Activated CD8-positive, alpha-beta T cell treated with anti-CD3 and anti-CD28 coated beads for 36 hours (primary cell): ENCODE results near the gene UMAD1. TPM values are rescaled to one million over a fixed set of nuclear protein-coding genes. Genes with fewer than 3 reads are reported as not detected.
"Not testable (repeated sequence)": the region's sequence is repeated elsewhere in the genome, so short reads cannot be mapped to it uniquely, and the experiment has no call there.

ENCODE experiments used
- ATAC-seq: fragments of 200-7000 bp; cut with Tn5 transposase; one replicate; pipeline ENCODE4 v1.10.0; 2021; ENCODE audit warnings: mild to moderate bottlenecking, moderate library complexity
- CTCF ChIA-PET: fragments of 350-600 bp; sonication (Branson Sonifier 250); formaldehyde crosslinking; loops from one replicate; lab custom pipeline; 2021; ENCODE audit warnings: antibody characterized with exemption; lab: Charles Lee
- POLR2A ChIA-PET: fragments of 350-600 bp; sonication (Branson Sonifier 250); formaldehyde crosslinking; loops from one replicate; lab custom pipeline; 2021; ENCODE audit warnings: antibody characterized with exemption; lab: Charles Lee
- DNase-seq: peaks from one replicate; pipeline ENCODE4 v3.0.0-alpha.2; 2020
- H3K27ac Mint-ChIP-seq: one replicate; pipeline ENCODE4 v1.8.0; 2021; ENCODE audit warnings: mild to moderate bottlenecking, mixed read lengths
- H3K27me3 Mint-ChIP-seq: one replicate; pipeline ENCODE4 v1.8.0; 2021; ENCODE audit warnings: mixed read lengths
- H3K36me3 Mint-ChIP-seq: one replicate; pipeline ENCODE4 v1.8.0; 2021; ENCODE audit warnings: low read depth, mixed read lengths
- H3K4me1 Mint-ChIP-seq: one replicate; pipeline ENCODE4 v1.8.0; 2021; ENCODE audit warnings: low read depth, mixed read lengths
- H3K4me3 Mint-ChIP-seq: one replicate; pipeline ENCODE4 v1.8.0; 2021; ENCODE audit warnings: mild to moderate bottlenecking, moderate library complexity, mixed read lengths
- H3K9me3 Mint-ChIP-seq: one replicate; pipeline ENCODE4 v1.8.0; 2021; ENCODE audit warnings: mixed read lengths
- CTCF ChIP-seq: fragments of 200-600 bp; IDR thresholded peaks from one replicate; pipeline ENCODE4 v1.8.0; 2022; ENCODE audit warnings: antibody characterized with exemption, mild to moderate bottlenecking
- intact Hi-C: fragments of 100-400 bp; cut with micrococcal nuclease; formaldehyde crosslinking; loops from one replicate; pipeline ENCODE4 v1.10.0; 2022
- total RNA-seq, 2 experiments: library from RNA; stranded (reverse); gene quantifications; one replicate each; pipeline ENCODE4 v1.2.3, GENCODE V29; 2021

The UMAD1 gene
- total RNA-seq, 2 experiments from 2014 or later: 10.1 to 11.1 TPM

- H3K4me3 Mint-ChIP-seq: no peak overlapping the region
- H3K9me3 Mint-ChIP-seq: peaks cover 4% of the 10 kb centered on the region
- H3K36me3 Mint-ChIP-seq: peaks cover 15% of the 10 kb centered on the region
- no peaks in the 10 kb centered on the region for H3K27me3 Mint-ChIP-seq
- ChIA-PET CTCF (no interaction called here), POLR2A (no interaction called here)
- intact Hi-C loops: no loop called here
- ATAC-seq (no peak), DNase-seq (no peak)
- TF ChIP-seq CTCF: no peak
- peaks cover 28% of the 10 kb centered on the region for H3K4me1 Mint-ChIP-seq
- H3K27ac Mint-ChIP-seq: no peak overlapping the region
Observed at GRCh38 chr7:7819442-7820247, 179.1 kb downstream of the UMAD1 start.

GRCh38 chr7:7820409-7820808 is 179.9 kb downstream of the UMAD1 start:
- H3K4me3 Mint-ChIP-seq: no peak overlapping the region
- CTCF ChIA-PET: no interaction called here
- POLR2A ChIA-PET: no interaction called here
- H3K27ac Mint-ChIP-seq: no peak overlapping the region
- H3K4me1 Mint-ChIP-seq: peaks cover 25% of the 10 kb centered on the region
- ATAC-seq: no peak
- H3K9me3 Mint-ChIP-seq: peaks cover 9% of the 10 kb centered on the region
- H3K36me3 Mint-ChIP-seq: peaks cover 19% of the 10 kb centered on the region
- no peak for TF ChIP-seq CTCF
- no peak for DNase-seq
- intact Hi-C loops: no loop called here
- no peaks in the 10 kb centered on the region for H3K27me3 Mint-ChIP-seq

GRCh38 chr7:7820939-7821338 is 180.4 kb downstream of the UMAD1 start:
- Mint-ChIP-seq H3K27me3 (no peaks in the 10 kb centered on the region), H3K9me3 (peaks cover 9% of the 10 kb centered on the region), H3K36me3 (peaks cover 20% of the 10 kb centered on the region), H3K4me3 (no peak overlapping the region), H3K4me1 (peaks cover 19% of the 10 kb centered on the region), H3K27ac (no peak overlapping the region)
- ATAC-seq (no peak), DNase-seq (no peak)
- no peak for TF ChIP-seq CTCF
- POLR2A ChIA-PET: no interaction called here
- intact Hi-C loops: no loop called here
- CTCF ChIA-PET: interaction anchor here (1.6 kb wide), 1 partner anchor 19 kb away, joined by 4 read pairs; no protein-coding TSS in a partner anchor

GRCh38 chr7:7821517-7821916 is 181.0 kb downstream of the UMAD1 start:
- ATAC-seq: no peak
- ChIA-PET POLR2A (no interaction called here), CTCF (interaction anchor here (1.6 kb wide), 1 partner anchor 19 kb away, joined by 4 read pairs; no protein-coding TSS in a partner anchor)
- H3K9me3 Mint-ChIP-seq: peaks cover 9% of the 10 kb centered on the region
- H3K27me3 Mint-ChIP-seq: no peaks in the 10 kb centered on the region
- peaks cover 22% of the 10 kb centered on the region for H3K36me3 Mint-ChIP-seq
- H3K4me1 Mint-ChIP-seq: peaks cover 14% of the 10 kb centered on the region
- no peak overlapping the region for H3K4me3 Mint-ChIP-seq
- no peak for DNase-seq
- intact Hi-C loops: no loop called here
- TF ChIP-seq CTCF: no peak
- H3K27ac Mint-ChIP-seq: no peak overlapping the region

- H3K4me1 Mint-ChIP-seq, H3K4me3 Mint-ChIP-seq, ATAC-seq, DNase-seq, intact Hi-C loops, H3K9me3 Mint-ChIP-seq, H3K27me3 Mint-ChIP-seq, CTCF ChIA-PET, H3K27ac Mint-ChIP-seq: not testable (repeated sequence)
- POLR2A ChIA-PET: interaction anchor here (0.6 kb wide), 1 partner anchor 431 kb away, joined by 3 read pairs; no protein-coding TSS in a partner anchor
- peaks cover 15% of the 10 kb centered on the region for H3K36me3 Mint-ChIP-seq
Observed at GRCh38 chr7:7825294-7825693, 184.7 kb downstream of the UMAD1 start.
